IMR-90 (cell line): Measurements from ENCODE around the gene SH3BP5.

Source experiments
- CTCF ChIP-seq: conservative IDR thresholded peaks from 2 replicates; pipeline ENCODE4 v1.5.1; 2012; ENCODE audit warnings: mild to moderate bottlenecking, low read depth, low read length, improper control_type of control experiment
- ELK1 ChIP-seq: fragments of 150-350 bp; IDR thresholded peaks from 2 replicates; pipeline ENCODE4 v1.6.1; 2016; ENCODE audit warnings: low read depth, mild to moderate bottlenecking, low read length, moderate library complexity, borderline replicate concordance
- MAFK ChIP-seq: IDR thresholded peaks from 2 replicates; pipeline ENCODE4 v1.6.1; 2012; ENCODE audit warnings: low read depth, low read length, improper control_type of control experiment
- MAZ ChIP-seq: IDR thresholded peaks from 2 replicates; pipeline ENCODE4 v1.6.1; 2012; ENCODE audit warnings: low read depth, mild to moderate bottlenecking, low read length, improper control_type of control experiment, moderate library complexity, borderline replicate concordance
- MXI1 ChIP-seq: IDR thresholded peaks from 2 replicates; pipeline ENCODE4 v1.6.1; 2012; ENCODE audit warnings: low read depth, mild to moderate bottlenecking, low read length, moderate library complexity, borderline replicate concordance
- POLR2A ChIP-seq: IDR thresholded peaks from 2 replicates; pipeline ENCODE4 v1.6.1; 2012; ENCODE audit warnings: mild to moderate bottlenecking, low read depth, low read length
- RCOR1 ChIP-seq: IDR thresholded peaks from 2 replicates; pipeline ENCODE4 v1.6.1; 2012; ENCODE audit warnings: mild to moderate bottlenecking, low read length, improper control_type of control experiment; ENCODE audit not compliant: insufficient replicate concordance
- USF2 ChIP-seq: fragments of 150-350 bp; IDR thresholded peaks from 2 replicates; pipeline ENCODE4 v1.6.1; 2017; ENCODE audit warnings: mild to moderate bottlenecking, antibody characterized with exemption, low read length, low read depth

- TF ChIP-seq RCOR1 (no peak), MAFK (no peak), CTCF (no peak), USF2 (no peak), ELK1 (no peak), MXI1 (no peak), MAZ (no peak), POLR2A (no peak)
These were observed 111.7 kb downstream of the SH3BP5 start for GRCh38 chr3:15220661-15221060.
